ENCODE data around the gene METTL23.

GRCh38 chr17:76700617-76701470, 25.8 kb upstream of the METTL23 start:
- TF ChIP-seq CTCF (IDR thresholded peaks at IDR 0.05; ENCODE audit: poor library complexity, severe bottlenecking) = no peak
- no peak for TF ChIP-seq POLR2AphosphoS5 (IDR thresholded peaks at IDR 0.05)
- TF ChIP-seq TAF1 (IDR thresholded peaks at IDR 0.05; ENCODE audit: low read depth) = no peak
- TF ChIP-seq EP300 (conservative IDR thresholded peaks at IDR 0.05; ENCODE audit: poor library complexity, severe bottlenecking) = no peak
